Measurements from ENCODE around the gene KRT76. TPM values are rescaled to one million over a fixed set of nuclear protein-coding genes. Genes with fewer than 3 reads are reported as not detected.

The KRT76 gene
- total and polyA plus RNA-seq, 10 donors, result not detected

- H3K27me3 ChIP-seq (replicated peaks in 1 of 7), result peaks cover 0 to 22% (median 0%) of the 10 kb centered on the region in 7 donors
- H3K9me3 ChIP-seq, result no peaks in the 10 kb centered on the region
- 71 to 85% (median 79%) methylated on average over 5 of the region's 5 CpGs for WGBS, 5 donors
- no peak for DNase-seq
- intact Hi-C loops (cut with DNase I; ENCODE audit: low total_unique reads), result no loop called here
- H3K36me3 ChIP-seq, result no peaks in the 10 kb centered on the region
- no peak overlapping the region for H3K27ac ChIP-seq
- H3K4me1 ChIP-seq, result no peaks in the 10 kb centered on the region
- no peak overlapping the region for H3K4me3 ChIP-seq
- TF ChIP-seq POLR2AphosphoS5 (IDR thresholded peaks at IDR 0.05), result no peak
- no peak for TF ChIP-seq CTCF (IDR thresholded peaks at IDR 0.05 in 8 of 11, conservative IDR thresholded peaks at IDR 0.05 in 3 of 11)
- TF ChIP-seq POLR2A (IDR thresholded peaks at IDR 0.05), result no peak
These were observed 710 bp downstream of the KRT76 start for GRCh38 chr12:52776435-52776834.

GRCh38 chr12:52774629-52775250 is 2.4 kb downstream of the KRT76 start:
- TF ChIP-seq CTCF (IDR thresholded peaks at IDR 0.05 in 8 of 11, conservative IDR thresholded peaks at IDR 0.05 in 3 of 11) (no peak), POLR2A (IDR thresholded peaks at IDR 0.05) (no peak), POLR2AphosphoS5 (IDR thresholded peaks at IDR 0.05) (no peak)
- DNase-seq, result no peak
- Histone ChIP-seq H3K27me3 (replicated peaks in 1 of 7) (peaks cover 0 to 11% (median 0%) of the 10 kb centered on the region in 7 donors), H3K4me1 (no peaks in the 10 kb centered on the region), H3K36me3 (no peaks in the 10 kb centered on the region), H3K4me3 (no peak overlapping the region), H3K9me3 (no peaks in the 10 kb centered on the region), H3K27ac (no peak overlapping the region)
- intact Hi-C loops (cut with DNase I; ENCODE audit: low total_unique reads), result no loop called here
- WGBS, 5 donors, result 74 to 86% (median 76%) methylated on average over 8 of the region's 8 CpGs

- peaks cover 0 to 10% (median 0%) of the 10 kb centered on the region in 7 donors for H3K27me3 ChIP-seq (replicated peaks in 1 of 7)
- no peaks in the 10 kb centered on the region for H3K4me1 ChIP-seq
- H3K4me3 ChIP-seq, result no peak overlapping the region
- H3K36me3 ChIP-seq, result no peaks in the 10 kb centered on the region
- no peak overlapping the region for H3K27ac ChIP-seq
- H3K9me3 ChIP-seq, result no peaks in the 10 kb centered on the region
- intact Hi-C loops (cut with DNase I; ENCODE audit: low total_unique reads), result no loop called here
- WGBS, 5 donors, result 47 to 73% (median 65%) methylated on average over 3 of the region's 3 CpGs
- no peak for DNase-seq
- TF ChIP-seq POLR2AphosphoS5 (IDR thresholded peaks at IDR 0.05) (no peak), POLR2A (IDR thresholded peaks at IDR 0.05) (no peak), CTCF (IDR thresholded peaks at IDR 0.05 in 8 of 11, conservative IDR thresholded peaks at IDR 0.05 in 3 of 11) (no peak)
These were observed 4.4 kb downstream of the KRT76 start for GRCh38 chr12:52772772-52773171.

- DNase-seq, result no peak
- Histone ChIP-seq H3K4me3 (no peak overlapping the region), H3K36me3 (no peaks in the 10 kb centered on the region), H3K4me1 (no peaks in the 10 kb centered on the region), H3K27me3 (replicated peaks in 1 of 7) (peaks cover 0 to 10% (median 0%) of the 10 kb centered on the region in 7 donors), H3K27ac (no peak overlapping the region), H3K9me3 (no peaks in the 10 kb centered on the region)
- TF ChIP-seq POLR2AphosphoS5 (IDR thresholded peaks at IDR 0.05) (no peak), POLR2A (IDR thresholded peaks at IDR 0.05) (no peak), CTCF (IDR thresholded peaks at IDR 0.05 in 8 of 11, conservative IDR thresholded peaks at IDR 0.05 in 3 of 11) (no peak)
- WGBS, 5 donors, result 83 to 90% (median 85%) methylated on average over 4 of the region's 4 CpGs
- intact Hi-C loops (cut with DNase I; ENCODE audit: low total_unique reads), result no loop called here
These were observed 5.0 kb downstream of the KRT76 start for GRCh38 chr12:52772188-52772587.

All from spleen (tissue), 11 donors.